Measurements from ENCODE around the gene RNGTT.

RNGTT gene

GRCh38 chr6:88574031-88574430, 389.4 kb downstream of the RNGTT start:
- H3K36me3 ChIP-seq (ENCODE audit: control insufficient read depth in 2 of 2, insufficient read depth in 2 of 2, low read length in 2 of 2): no peaks in the 10 kb centered on the region
- no peak overlapping the region for H3K4me3 ChIP-seq (ENCODE audit: low read length in 2 of 2)
- no peak overlapping the region for H3K9ac ChIP-seq (ENCODE audit: low read depth in 1 of 2, low read length in 2 of 2)
- no peaks in the 10 kb centered on the region for H3K9me3 ChIP-seq (ENCODE audit: control insufficient read depth in 2 of 2, low read length in 2 of 2)
- no peak overlapping the region for H3K27ac ChIP-seq (ENCODE audit: low read depth in 2 of 2, low read length in 2 of 2)
- no peaks in the 10 kb centered on the region for H3K27me3 ChIP-seq (ENCODE audit: control insufficient read depth in 2 of 2, insufficient read depth in 2 of 2, low read length in 2 of 2)
- peaks cover 0 to 5% of the 10 kb centered on the region in 2 donors for H3K4me1 ChIP-seq (ENCODE audit: control insufficient read depth in 2 of 2, insufficient read depth in 2 of 2, low read length in 2 of 2)

- Histone ChIP-seq H3K4me1 (ENCODE audit: control insufficient read depth in 2 of 2, insufficient read depth in 2 of 2, low read length in 2 of 2) (peaks cover 0 to 5% of the 10 kb centered on the region in 2 donors), H3K4me3 (ENCODE audit: low read length in 2 of 2) (no peak overlapping the region), H3K9me3 (ENCODE audit: control insufficient read depth in 2 of 2, low read length in 2 of 2) (no peaks in the 10 kb centered on the region), H3K27me3 (ENCODE audit: control insufficient read depth in 2 of 2, insufficient read depth in 2 of 2, low read length in 2 of 2) (no peaks in the 10 kb centered on the region), H3K9ac (ENCODE audit: low read depth in 1 of 2, low read length in 2 of 2) (no peak overlapping the region), H3K36me3 (ENCODE audit: control insufficient read depth in 2 of 2, insufficient read depth in 2 of 2, low read length in 2 of 2) (no peaks in the 10 kb centered on the region), H3K27ac (ENCODE audit: low read depth in 2 of 2, low read length in 2 of 2) (no peak overlapping the region)
Observed at GRCh38 chr6:88573561-88573960, 389.9 kb downstream of the RNGTT start.

GRCh38 chr6:88572449-88573139, 390.8 kb downstream of the RNGTT start:
- H3K4me1 ChIP-seq (ENCODE audit: control insufficient read depth in 2 of 2, insufficient read depth in 2 of 2, low read length in 2 of 2): peaks cover 0 to 5% of the 10 kb centered on the region in 2 donors
- H3K4me3 ChIP-seq (ENCODE audit: low read length in 2 of 2): no peak overlapping the region
- H3K9me3 ChIP-seq (ENCODE audit: control insufficient read depth in 2 of 2, low read length in 2 of 2): no peaks in the 10 kb centered on the region
- no peak overlapping the region for H3K27ac ChIP-seq (ENCODE audit: low read depth in 2 of 2, low read length in 2 of 2)
- no peaks in the 10 kb centered on the region for H3K27me3 ChIP-seq (ENCODE audit: control insufficient read depth in 2 of 2, insufficient read depth in 2 of 2, low read length in 2 of 2)
- H3K9ac ChIP-seq (ENCODE audit: low read depth in 1 of 2, low read length in 2 of 2): no peak overlapping the region
- H3K36me3 ChIP-seq (ENCODE audit: control insufficient read depth in 2 of 2, insufficient read depth in 2 of 2, low read length in 2 of 2): no peaks in the 10 kb centered on the region

- Histone ChIP-seq H3K4me3 (ENCODE audit: low read length in 2 of 2) (no peak overlapping the region), H3K9me3 (ENCODE audit: control insufficient read depth in 2 of 2, low read length in 2 of 2) (no peaks in the 10 kb centered on the region), H3K27ac (ENCODE audit: low read depth in 2 of 2, low read length in 2 of 2) (no peak overlapping the region), H3K36me3 (ENCODE audit: control insufficient read depth in 2 of 2, insufficient read depth in 2 of 2, low read length in 2 of 2) (no peaks in the 10 kb centered on the region), H3K9ac (ENCODE audit: low read depth in 1 of 2, low read length in 2 of 2) (no peak overlapping the region), H3K4me1 (ENCODE audit: control insufficient read depth in 2 of 2, insufficient read depth in 2 of 2, low read length in 2 of 2) (no peaks in the 10 kb centered on the region), H3K27me3 (ENCODE audit: control insufficient read depth in 2 of 2, insufficient read depth in 2 of 2, low read length in 2 of 2) (no peaks in the 10 kb centered on the region)
Observed at GRCh38 chr6:88569959-88570358, 393.5 kb downstream of the RNGTT start.

GRCh38 chr6:88567696-88568095, 395.7 kb downstream of the RNGTT start:
- Histone ChIP-seq H3K27ac (ENCODE audit: low read depth in 2 of 2, low read length in 2 of 2) (no peak overlapping the region), H3K9me3 (ENCODE audit: control insufficient read depth in 2 of 2, low read length in 2 of 2) (no peaks in the 10 kb centered on the region), H3K9ac (ENCODE audit: low read depth in 1 of 2, low read length in 2 of 2) (no peak overlapping the region), H3K27me3 (ENCODE audit: control insufficient read depth in 2 of 2, insufficient read depth in 2 of 2, low read length in 2 of 2) (no peaks in the 10 kb centered on the region), H3K4me3 (ENCODE audit: low read length in 2 of 2) (no peak overlapping the region), H3K36me3 (ENCODE audit: control insufficient read depth in 2 of 2, insufficient read depth in 2 of 2, low read length in 2 of 2) (no peaks in the 10 kb centered on the region), H3K4me1 (ENCODE audit: control insufficient read depth in 2 of 2, insufficient read depth in 2 of 2, low read length in 2 of 2) (no peaks in the 10 kb centered on the region)

GRCh38 chr6:88566746-88567534, 396.5 kb downstream of the RNGTT start:
- H3K27ac ChIP-seq (ENCODE audit: low read depth in 2 of 2, low read length in 2 of 2): no peak overlapping the region
- no peaks in the 10 kb centered on the region for H3K4me1 ChIP-seq (ENCODE audit: control insufficient read depth in 2 of 2, insufficient read depth in 2 of 2, low read length in 2 of 2)
- no peaks in the 10 kb centered on the region for H3K9me3 ChIP-seq (ENCODE audit: control insufficient read depth in 2 of 2, low read length in 2 of 2)

GRCh38 chr6:88565836-88566235, 397.6 kb downstream of the RNGTT start:
- no peak overlapping the region for H3K27ac ChIP-seq (ENCODE audit: low read depth in 2 of 2, low read length in 2 of 2)
- no peaks in the 10 kb centered on the region for H3K4me1 ChIP-seq (ENCODE audit: control insufficient read depth in 2 of 2, insufficient read depth in 2 of 2, low read length in 2 of 2)
- no peak overlapping the region for H3K4me3 ChIP-seq (ENCODE audit: low read length in 2 of 2)
- no peaks in the 10 kb centered on the region for H3K27me3 ChIP-seq (ENCODE audit: control insufficient read depth in 2 of 2, insufficient read depth in 2 of 2, low read length in 2 of 2)
- no peaks in the 10 kb centered on the region for H3K9me3 ChIP-seq (ENCODE audit: control insufficient read depth in 2 of 2, low read length in 2 of 2)
- no peaks in the 10 kb centered on the region for H3K36me3 ChIP-seq (ENCODE audit: control insufficient read depth in 2 of 2, insufficient read depth in 2 of 2, low read length in 2 of 2)
- H3K9ac ChIP-seq (ENCODE audit: low read depth in 1 of 2, low read length in 2 of 2): no peak overlapping the region

More at GRCh38 chr6:88566746-88567534, 396.5 kb downstream of the RNGTT start:
- Histone ChIP-seq H3K9ac (ENCODE audit: low read depth in 1 of 2, low read length in 2 of 2) (no peak overlapping the region), H3K36me3 (ENCODE audit: control insufficient read depth in 2 of 2, insufficient read depth in 2 of 2, low read length in 2 of 2) (no peaks in the 10 kb centered on the region), H3K27me3 (ENCODE audit: control insufficient read depth in 2 of 2, insufficient read depth in 2 of 2, low read length in 2 of 2) (no peaks in the 10 kb centered on the region), H3K4me3 (ENCODE audit: low read length in 2 of 2) (no peak overlapping the region)

- no peaks in the 10 kb centered on the region for H3K36me3 ChIP-seq (ENCODE audit: control insufficient read depth in 2 of 2, insufficient read depth in 2 of 2, low read length in 2 of 2)
Observed at GRCh38 chr6:88565409-88565811, 398.0 kb downstream of the RNGTT start.

GRCh38 chr6:88563277-88563625, 400.2 kb downstream of the RNGTT start:
- Histone ChIP-seq H3K9ac (ENCODE audit: low read depth in 1 of 2, low read length in 2 of 2) (no peak overlapping the region), H3K4me1 (ENCODE audit: control insufficient read depth in 2 of 2, insufficient read depth in 2 of 2, low read length in 2 of 2) (no peaks in the 10 kb centered on the region), H3K27ac (ENCODE audit: low read depth in 2 of 2, low read length in 2 of 2) (no peak overlapping the region), H3K36me3 (ENCODE audit: control insufficient read depth in 2 of 2, insufficient read depth in 2 of 2, low read length in 2 of 2) (no peaks in the 10 kb centered on the region), H3K4me3 (ENCODE audit: low read length in 2 of 2) (no peak overlapping the region), H3K27me3 (ENCODE audit: control insufficient read depth in 2 of 2, insufficient read depth in 2 of 2, low read length in 2 of 2) (no peaks in the 10 kb centered on the region), H3K9me3 (ENCODE audit: control insufficient read depth in 2 of 2, low read length in 2 of 2) (no peaks in the 10 kb centered on the region)

More at GRCh38 chr6:88565409-88565811, 398.0 kb downstream of the RNGTT start:
- H3K27me3 ChIP-seq (ENCODE audit: control insufficient read depth in 2 of 2, insufficient read depth in 2 of 2, low read length in 2 of 2): no peaks in the 10 kb centered on the region
- H3K9ac ChIP-seq (ENCODE audit: low read depth in 1 of 2, low read length in 2 of 2): no peak overlapping the region
- H3K4me3 ChIP-seq (ENCODE audit: low read length in 2 of 2): no peak overlapping the region
- H3K9me3 ChIP-seq (ENCODE audit: control insufficient read depth in 2 of 2, low read length in 2 of 2): no peaks in the 10 kb centered on the region
- H3K4me1 ChIP-seq (ENCODE audit: control insufficient read depth in 2 of 2, insufficient read depth in 2 of 2, low read length in 2 of 2): no peaks in the 10 kb centered on the region
- no peak overlapping the region for H3K27ac ChIP-seq (ENCODE audit: low read depth in 2 of 2, low read length in 2 of 2)

GRCh38 chr6:88562353-88563276, 400.8 kb downstream of the RNGTT start:
- H3K9me3 ChIP-seq (ENCODE audit: control insufficient read depth in 2 of 2, low read length in 2 of 2): no peaks in the 10 kb centered on the region
- H3K36me3 ChIP-seq (ENCODE audit: control insufficient read depth in 2 of 2, insufficient read depth in 2 of 2, low read length in 2 of 2): no peaks in the 10 kb centered on the region
- H3K9ac ChIP-seq (ENCODE audit: low read depth in 1 of 2, low read length in 2 of 2): no peak overlapping the region
- H3K27ac ChIP-seq (ENCODE audit: low read depth in 2 of 2, low read length in 2 of 2): no peak overlapping the region
- H3K4me3 ChIP-seq (ENCODE audit: low read length in 2 of 2): no peak overlapping the region
- no peaks in the 10 kb centered on the region for H3K4me1 ChIP-seq (ENCODE audit: control insufficient read depth in 2 of 2, insufficient read depth in 2 of 2, low read length in 2 of 2)
- H3K27me3 ChIP-seq (ENCODE audit: control insufficient read depth in 2 of 2, insufficient read depth in 2 of 2, low read length in 2 of 2): no peaks in the 10 kb centered on the region

All from mucosa of rectum (tissue), 2 donors.